Hepatocyte (in vitro differentiated cells): ENCODE data around the gene RPS6KL1. TPM values are rescaled to one million over a fixed set of nuclear protein-coding genes. Genes with fewer than 3 reads are reported as not detected.

Experiments used
- DNase-seq: peaks from one replicate; pipeline ENCODE4 v3.0.0-alpha.2; 2016; ENCODE audit warnings: low spot score
- H2AFZ ChIP-seq: fragments of 200-600 bp; sonication (generic); 2 replicates; pipeline ENCODE4 v1.6.0; 2016; ENCODE audit warnings: antibody characterized with exemption, mild to moderate bottlenecking
- H3K27ac ChIP-seq: fragments of 200-600 bp; sonication (generic); 2 replicates; pipeline ENCODE4 v1.5.1; 2016; ENCODE audit warnings: mild to moderate bottlenecking
- H3K27me3 ChIP-seq: fragments of 200-600 bp; sonication (generic); 2 replicates; pipeline ENCODE4 v1.6.1; 2016
- H3K36me3 ChIP-seq: fragments of 200-600 bp; sonication (generic); replicated peaks from 2 replicates; pipeline ENCODE4 v1.5.1; 2016; ENCODE audit warnings: low read depth; ENCODE audit not compliant: insufficient read depth
- H3K4me1 ChIP-seq: fragments of 200-600 bp; sonication (generic); 2 replicates; pipeline ENCODE4 v1.5.1; 2016; ENCODE audit warnings: mild to moderate bottlenecking, moderate library complexity; ENCODE audit not compliant: insufficient read depth
- H3K4me2 ChIP-seq: fragments of 200-600 bp; sonication (generic); 2 replicates; pipeline ENCODE4 v1.6.0; 2016
- H3K4me3 ChIP-seq: fragments of 200-600 bp; sonication (generic); 2 replicates; pipeline ENCODE4 v1.5.1; 2016; ENCODE audit warnings: mild to moderate bottlenecking
- H3K79me2 ChIP-seq: fragments of 200-600 bp; sonication (generic); 2 replicates; pipeline ENCODE4 v1.6.0; 2017; ENCODE audit warnings: mild to moderate bottlenecking
- H3K9me2 ChIP-seq: fragments of 200-600 bp; sonication (generic); replicated peaks from 2 replicates; pipeline ENCODE4 v1.6.0; 2017; ENCODE audit warnings: mild to moderate bottlenecking; ENCODE audit not compliant: insufficient read depth
- H3K9me3 ChIP-seq: fragments of 200-600 bp; sonication (generic); 2 replicates; pipeline ENCODE4 v1.5.1; 2016; ENCODE audit warnings: low read depth, mild to moderate bottlenecking
- H4K20me1 ChIP-seq: fragments of 200-600 bp; sonication (generic); 2 replicates; pipeline ENCODE4 v1.6.0; 2016; ENCODE audit warnings: mild to moderate bottlenecking; ENCODE audit not compliant: insufficient read depth, poor library complexity, severe bottlenecking
- EZH2 ChIP-seq: fragments of 200-600 bp; sonication (generic); IDR thresholded peaks from 2 replicates; pipeline ENCODE4 v1.6.1; 2016; ENCODE audit warnings: antibody characterized with exemption, mild to moderate bottlenecking, borderline replicate concordance
- EZH2phosphoT487 ChIP-seq: fragments of 200-600 bp; sonication (generic); IDR thresholded peaks from one replicate; pipeline ENCODE4 v1.6.1; 2018; ENCODE audit warnings: antibody characterized with exemption, mild to moderate bottlenecking, low read depth, moderate library complexity; ENCODE audit not compliant: unreplicated experiment, severe bottlenecking
- WGBS: methylation state at CpG from one replicate; pipeline ENCODE4 v1.1.6; 2016; ENCODE audit warnings: low lambda C conversion rate; ENCODE audit errors: missing lambda C conversion rate; 5-methylcytosine and 5-hydroxymethylcytosine counted together
- polyA plus RNA-seq: library from polyadenylated mRNA; unstranded; fragments of >200 nt; fragmentation: Nextera tagmentation; extraction: Ambion mirVana; gene quantifications from 2 replicates; pipeline ENCODE4 v1.2.1, GENCODE V29; 2016
- total RNA-seq: library from RNA; depleted of rRNA; stranded (reverse); fragments of >200 nt; gene quantifications from 2 replicates; pipeline ENCODE4 v1.2.3, GENCODE V29; 2014
- TF ChIP-seq, protein P1 (sequence below): fragments of 200-600 bp; sonication (generic); IDR thresholded peaks from 2 replicates; pipeline ENCODE4 v1.5.1; 2016; ENCODE audit warnings: antibody characterized with exemption, mild to moderate bottlenecking; ENCODE audit not compliant: poor library complexity

The RPS6KL1 gene
- total and polyA plus RNA-seq, 2 experiments from 2014 or later: 0.18 to 0.57 TPM

DNA sequence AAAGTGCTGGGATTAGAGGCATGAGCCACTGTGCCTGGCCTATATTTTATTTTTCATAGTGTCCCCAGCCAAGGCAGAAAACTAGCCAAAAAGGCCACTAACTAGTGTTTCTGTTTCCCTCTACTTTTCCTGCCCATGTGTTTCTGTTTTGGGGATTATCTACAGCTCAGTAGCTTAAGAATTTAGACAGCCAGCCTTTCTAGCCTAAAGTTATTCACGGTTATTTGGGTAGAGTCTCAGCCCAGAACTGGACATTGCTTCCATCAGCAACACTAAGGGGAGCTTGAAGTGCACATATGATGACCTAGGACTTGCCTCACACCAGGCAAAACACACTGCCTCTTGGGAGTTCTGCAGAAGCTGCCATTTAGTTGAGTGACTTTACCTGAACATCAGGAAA is 65.0 kb downstream of the RPS6KL1 start:
- TF ChIP-seq EZH2phosphoT487: no peak
- no peak for TF ChIP-seq EZH2
- TF ChIP-seq, protein P1, sequence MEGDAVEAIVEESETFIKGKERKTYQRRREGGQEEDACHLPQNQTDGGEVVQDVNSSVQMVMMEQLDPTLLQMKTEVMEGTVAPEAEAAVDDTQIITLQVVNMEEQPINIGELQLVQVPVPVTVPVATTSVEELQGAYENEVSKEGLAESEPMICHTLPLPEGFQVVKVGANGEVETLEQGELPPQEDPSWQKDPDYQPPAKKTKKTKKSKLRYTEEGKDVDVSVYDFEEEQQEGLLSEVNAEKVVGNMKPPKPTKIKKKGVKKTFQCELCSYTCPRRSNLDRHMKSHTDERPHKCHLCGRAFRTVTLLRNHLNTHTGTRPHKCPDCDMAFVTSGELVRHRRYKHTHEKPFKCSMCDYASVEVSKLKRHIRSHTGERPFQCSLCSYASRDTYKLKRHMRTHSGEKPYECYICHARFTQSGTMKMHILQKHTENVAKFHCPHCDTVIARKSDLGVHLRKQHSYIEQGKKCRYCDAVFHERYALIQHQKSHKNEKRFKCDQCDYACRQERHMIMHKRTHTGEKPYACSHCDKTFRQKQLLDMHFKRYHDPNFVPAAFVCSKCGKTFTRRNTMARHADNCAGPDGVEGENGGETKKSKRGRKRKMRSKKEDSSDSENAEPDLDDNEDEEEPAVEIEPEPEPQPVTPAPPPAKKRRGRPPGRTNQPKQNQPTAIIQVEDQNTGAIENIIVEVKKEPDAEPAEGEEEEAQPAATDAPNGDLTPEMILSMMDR: no peak
- Histone ChIP-seq H3K9me3 (no peaks in the 10 kb centered on the region), H3K27ac (no peak overlapping the region), H3K9me2 (no peaks in the 10 kb centered on the region), H3K27me3 (no peaks in the 10 kb centered on the region), H3K36me3 (no peaks in the 10 kb centered on the region), H2AFZ (no peak overlapping the region), H3K4me1 (peaks cover 18% of the 10 kb centered on the region), H3K4me3 (no peak overlapping the region), H4K20me1 (no peaks in the 10 kb centered on the region), H3K79me2 (no peaks in the 10 kb centered on the region), H3K4me2 (no peak overlapping the region)
- 48% methylated on average over 1 of the region's 1 CpG for WGBS
- DNase-seq: no peak

- 96% methylated on average over 1 of the region's 1 CpG for WGBS
- H3K79me2 ChIP-seq: no peaks in the 10 kb centered on the region
- peaks cover 26% of the 10 kb centered on the region for H3K4me1 ChIP-seq
- H3K9me3 ChIP-seq: no peaks in the 10 kb centered on the region
- no peaks in the 10 kb centered on the region for H4K20me1 ChIP-seq
- DNase-seq: no peak
- no peaks in the 10 kb centered on the region for H3K9me2 ChIP-seq
- H3K27ac ChIP-seq: no peak overlapping the region
- TF ChIP-seq, protein P1: no peak
- no peak for TF ChIP-seq EZH2phosphoT487
- H3K4me3 ChIP-seq: no peak overlapping the region
- no peak overlapping the region for H2AFZ ChIP-seq
- H3K4me2 ChIP-seq: no peak overlapping the region
- no peaks in the 10 kb centered on the region for H3K36me3 ChIP-seq
- H3K27me3 ChIP-seq: no peaks in the 10 kb centered on the region
Measured at GRCh38 chr14:74856366-74856765, 66.7 kb downstream of the RPS6KL1 start.

GRCh38 chr14:74855945-74856344 is 67.1 kb downstream of the RPS6KL1 start:
- TF ChIP-seq EZH2phosphoT487 (no peak), EZH2 (no peak)
- TF ChIP-seq, protein P1: no peak
- H3K9me3 ChIP-seq: no peaks in the 10 kb centered on the region
- no peak overlapping the region for H3K27ac ChIP-seq
- no peaks in the 10 kb centered on the region for H3K9me2 ChIP-seq
- H3K27me3 ChIP-seq: no peaks in the 10 kb centered on the region
- H3K79me2 ChIP-seq: no peaks in the 10 kb centered on the region
- WGBS: 80% methylated on average over 4 of the region's 4 CpGs
- H2AFZ ChIP-seq: no peak overlapping the region
- DNase-seq: no peak
- no peak overlapping the region for H3K4me2 ChIP-seq
- no peaks in the 10 kb centered on the region for H3K36me3 ChIP-seq
- H3K4me1 ChIP-seq: peaks cover 26% of the 10 kb centered on the region
- H3K4me3 ChIP-seq: no peak overlapping the region
- H4K20me1 ChIP-seq: no peaks in the 10 kb centered on the region

DNA sequence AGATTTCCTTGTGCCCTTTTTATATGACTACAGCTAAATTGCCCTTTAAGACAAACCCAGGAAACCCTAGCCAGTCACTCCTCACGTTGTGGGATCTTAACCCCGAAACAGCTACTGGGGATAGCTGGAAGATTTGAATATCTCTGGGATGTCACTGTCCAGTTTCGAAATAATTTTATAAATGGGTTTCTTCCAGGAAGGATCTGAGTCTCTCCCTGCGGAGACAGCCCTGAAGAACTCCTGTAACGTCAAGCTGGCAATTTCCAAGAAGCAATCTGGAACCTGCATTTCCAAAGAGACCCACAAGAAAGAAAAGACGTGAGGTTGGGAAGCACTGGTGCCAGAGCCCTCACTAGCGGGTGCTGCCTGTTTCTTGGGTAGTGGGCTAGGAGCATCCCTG is 68.0 kb downstream of the RPS6KL1 start:
- Histone ChIP-seq H3K79me2 (no peaks in the 10 kb centered on the region), H3K4me1 (peaks cover 26% of the 10 kb centered on the region), H3K4me3 (no peak overlapping the region), H3K9me2 (no peaks in the 10 kb centered on the region), H3K27ac (no peak overlapping the region), H3K4me2 (no peak overlapping the region), H3K36me3 (no peaks in the 10 kb centered on the region), H3K9me3 (no peaks in the 10 kb centered on the region), H4K20me1 (no peaks in the 10 kb centered on the region), H3K27me3 (no peaks in the 10 kb centered on the region), H2AFZ (no peak overlapping the region)
- TF ChIP-seq, protein P1: no peak
- no peak for TF ChIP-seq EZH2phosphoT487
- TF ChIP-seq EZH2: no peak
- DNase-seq: no peak
- 79% methylated on average over 7 of the region's 7 CpGs for WGBS
